GM19025 (cell line): Measurements from ENCODE around the gene PPEF2.

Source experiments
- ATAC-seq: cut with Tn5 transposase; IDR thresholded peaks from one replicate; pipeline ENCODE4 v1.9.1; 2021; ENCODE audit warnings: mild to moderate bottlenecking, low read depth, moderate library complexity; ENCODE audit not compliant: unreplicated experiment

PPEF2 gene

GRCh38 chr4:75904076-75904475, 1.8 kb upstream of the PPEF2 start:
- ATAC-seq, result no peak

- ATAC-seq, result no peak
Observed at GRCh38 chr4:75898536-75898935, 3.7 kb downstream of the PPEF2 start.

- ATAC-seq, result no peak
Observed at GRCh38 chr4:75895744-75896314, 6.4 kb downstream of the PPEF2 start.

GRCh38 chr4:75892508-75892907, 9.7 kb downstream of the PPEF2 start:
- no peak for ATAC-seq

GRCh38 chr4:75891611-75892010, 10.6 kb downstream of the PPEF2 start:
- ATAC-seq, result no peak

- ATAC-seq, result no peak
Observed at GRCh38 chr4:75889537-75890199, 12.6 kb downstream of the PPEF2 start.

GRCh38 chr4:75886104-75886503, 16.1 kb downstream of the PPEF2 start:
- no peak for ATAC-seq

- no peak for ATAC-seq
Observed at GRCh38 chr4:75881476-75881875, 20.8 kb downstream of the PPEF2 start.

- ATAC-seq, result no peak
Observed at GRCh38 chr4:75880278-75880677, 22.0 kb downstream of the PPEF2 start.

GRCh38 chr4:75878246-75878756, 24.0 kb downstream of the PPEF2 start:
- ATAC-seq, result no peak

- no peak for ATAC-seq
Observed at GRCh38 chr4:75876218-75876617, 26.0 kb downstream of the PPEF2 start.

- no peak for ATAC-seq
Observed at GRCh38 chr4:75869100-75869499, 33.2 kb downstream of the PPEF2 start.

GRCh38 chr4:75867130-75867529, 35.1 kb downstream of the PPEF2 start:
- ATAC-seq, result no peak

GRCh38 chr4:75860606-75861005, 41.6 kb downstream of the PPEF2 start:
- ATAC-seq, result no peak

GRCh38 chr4:75858721-75859120, 43.5 kb downstream of the PPEF2 start:
- ATAC-seq, result no peak

GRCh38 chr4:75849461-75849860, 52.8 kb downstream of the PPEF2 start:
- ATAC-seq, result no peak

GRCh38 chr4:75848891-75849290, 53.4 kb downstream of the PPEF2 start:
- no peak for ATAC-seq

GRCh38 chr4:75848171-75848760, 54.0 kb downstream of the PPEF2 start:
- peak; percentile 53 for ATAC-seq

GRCh38 chr4:75845992-75846391, 56.3 kb downstream of the PPEF2 start:
- no peak for ATAC-seq

GRCh38 chr4:75844151-75844662, 58.0 kb downstream of the PPEF2 start:
- no peak for ATAC-seq

GRCh38 chr4:75843596-75843995, 58.7 kb downstream of the PPEF2 start:
- ATAC-seq, result no peak
